ENCODE measurements around the gene NGLY1. TPM values are rescaled to one million over a fixed set of nuclear protein-coding genes. Genes with fewer than 3 reads are reported as not detected.

The NGLY1 gene
- polyA plus RNA-seq, 3 donors from 2014 or later = 39.4 to 62.3 (median 55.7) TPM

GRCh38 chr3:25713341-25713985, 69.8 kb downstream of the NGLY1 start:
- H3K4me1 Mint-ChIP-seq = no peaks in the 10 kb centered on the region
- peaks cover 0 to 7% (median 0%) of the 10 kb centered on the region in 3 donors for H3K27me3 Mint-ChIP-seq (ENCODE audit: low read depth in 3 of 3)
- H3K27ac Mint-ChIP-seq = no peak overlapping the region
- no peaks in the 10 kb centered on the region for H3K9me3 Mint-ChIP-seq
- no peak overlapping the region for H3K4me3 Mint-ChIP-seq
- peaks cover 3 to 10% (median 7%) of the 10 kb centered on the region in 3 donors for H3K36me3 Mint-ChIP-seq
- DNase-seq = no peak

GRCh38 chr3:25711090-25711489, 72.2 kb downstream of the NGLY1 start:
- Mint-ChIP-seq H3K27ac (no peak overlapping the region), H3K27me3 (ENCODE audit: low read depth in 3 of 3) (peaks cover 0 to 8% (median 4%) of the 10 kb centered on the region in 3 donors), H3K4me1 (no peaks in the 10 kb centered on the region), H3K36me3 (no peaks in the 10 kb centered on the region), H3K9me3 (no peaks in the 10 kb centered on the region), H3K4me3 (no peak overlapping the region)
- no peak for DNase-seq

- Mint-ChIP-seq H3K27ac (no peak overlapping the region), H3K4me1 (no peaks in the 10 kb centered on the region), H3K9me3 (no peaks in the 10 kb centered on the region), H3K36me3 (no peaks in the 10 kb centered on the region), H3K27me3 (ENCODE audit: low read depth in 3 of 3) (peaks cover 0 to 9% (median 8%) of the 10 kb centered on the region in 3 donors), H3K4me3 (no peak overlapping the region)
- DNase-seq = no peak
These were observed 75.2 kb downstream of the NGLY1 start for GRCh38 chr3:25708036-25708435.

GRCh38 chr3:25707268-25707926, 75.8 kb downstream of the NGLY1 start:
- H3K9me3 Mint-ChIP-seq = no peaks in the 10 kb centered on the region
- H3K27me3 Mint-ChIP-seq (ENCODE audit: low read depth in 3 of 3) = peaks cover 0 to 9% (median 8%) of the 10 kb centered on the region in 3 donors
- H3K4me1 Mint-ChIP-seq = no peaks in the 10 kb centered on the region
- H3K27ac Mint-ChIP-seq = no peak overlapping the region
- H3K36me3 Mint-ChIP-seq = no peaks in the 10 kb centered on the region
- no peak for DNase-seq
- no peak overlapping the region for H3K4me3 Mint-ChIP-seq

- no peak overlapping the region for H3K4me3 Mint-ChIP-seq
- peaks cover under 1 to 9% (median 8%) of the 10 kb centered on the region in 3 donors for H3K27me3 Mint-ChIP-seq (ENCODE audit: low read depth in 3 of 3)
- DNase-seq = no peak
- H3K36me3 Mint-ChIP-seq = no peaks in the 10 kb centered on the region
- no peaks in the 10 kb centered on the region for H3K4me1 Mint-ChIP-seq
- no peak overlapping the region for H3K27ac Mint-ChIP-seq
- H3K9me3 Mint-ChIP-seq = no peaks in the 10 kb centered on the region
These were observed 77.0 kb downstream of the NGLY1 start for GRCh38 chr3:25706213-25706612.

GRCh38 chr3:25697553-25697952, 85.7 kb downstream of the NGLY1 start:
- no peak for DNase-seq
- Mint-ChIP-seq H3K9me3 (no peaks in the 10 kb centered on the region), H3K27me3 (ENCODE audit: low read depth in 3 of 3) (peaks cover 0 to 4% (median 3%) of the 10 kb centered on the region in 3 donors), H3K36me3 (no peaks in the 10 kb centered on the region), H3K4me3 (no peak overlapping the region), H3K27ac (no peak overlapping the region), H3K4me1 (no peaks in the 10 kb centered on the region)

- no peaks in the 10 kb centered on the region for H3K4me1 Mint-ChIP-seq
- H3K9me3 Mint-ChIP-seq = no peaks in the 10 kb centered on the region
- H3K4me3 Mint-ChIP-seq = no peak overlapping the region
- H3K27ac Mint-ChIP-seq = no peak overlapping the region
- peaks cover 2 to 3% (median 2%) of the 10 kb centered on the region in 3 donors for H3K27me3 Mint-ChIP-seq (ENCODE audit: low read depth in 3 of 3)
- no peak for DNase-seq
- H3K36me3 Mint-ChIP-seq = no peaks in the 10 kb centered on the region
These were observed 87.4 kb downstream of the NGLY1 start for GRCh38 chr3:25695731-25696420.

- no peak overlapping the region for H3K27ac Mint-ChIP-seq
- no peak overlapping the region for H3K4me3 Mint-ChIP-seq
- no peak for DNase-seq
- peaks cover 0 to 2% (median 0%) of the 10 kb centered on the region in 3 donors for H3K36me3 Mint-ChIP-seq
- H3K9me3 Mint-ChIP-seq = no peaks in the 10 kb centered on the region
- H3K4me1 Mint-ChIP-seq = no peaks in the 10 kb centered on the region
- H3K27me3 Mint-ChIP-seq (ENCODE audit: low read depth in 3 of 3) = peaks cover 2 to 4% (median 3%) of the 10 kb centered on the region in 3 donors
These were observed 90.0 kb downstream of the NGLY1 start for GRCh38 chr3:25693238-25693637.

GRCh38 chr3:25692341-25692740, 90.9 kb downstream of the NGLY1 start:
- Mint-ChIP-seq H3K4me1 (no peaks in the 10 kb centered on the region), H3K27me3 (ENCODE audit: low read depth in 3 of 3) (peaks cover 3 to 5% (median 4%) of the 10 kb centered on the region in 3 donors), H3K27ac (no peak overlapping the region), H3K4me3 (no peak overlapping the region), H3K36me3 (peaks cover 0 to 3% (median 0%) of the 10 kb centered on the region in 3 donors), H3K9me3 (no peaks in the 10 kb centered on the region)
- no peak for DNase-seq

GRCh38 chr3:25690768-25691533, 92.3 kb downstream of the NGLY1 start:
- peaks cover 0 to 3% (median 0%) of the 10 kb centered on the region in 3 donors for H3K36me3 Mint-ChIP-seq
- no peak overlapping the region for H3K4me3 Mint-ChIP-seq
- no peak for DNase-seq
- no peak overlapping the region for H3K27ac Mint-ChIP-seq
- H3K27me3 Mint-ChIP-seq (ENCODE audit: low read depth in 3 of 3) = peaks cover 3 to 5% (median 4%) of the 10 kb centered on the region in 3 donors
- no peaks in the 10 kb centered on the region for H3K4me1 Mint-ChIP-seq
- no peaks in the 10 kb centered on the region for H3K9me3 Mint-ChIP-seq

GRCh38 chr3:25689226-25689625, 94.0 kb downstream of the NGLY1 start:
- no peak overlapping the region for H3K27ac Mint-ChIP-seq
- H3K27me3 Mint-ChIP-seq (ENCODE audit: low read depth in 3 of 3) = peaks cover 3 to 5% (median 4%) of the 10 kb centered on the region in 3 donors
- H3K4me3 Mint-ChIP-seq = no peak overlapping the region
- peaks cover 0 to 3% (median 0%) of the 10 kb centered on the region in 3 donors for H3K36me3 Mint-ChIP-seq
- no peaks in the 10 kb centered on the region for H3K9me3 Mint-ChIP-seq
- no peaks in the 10 kb centered on the region for H3K4me1 Mint-ChIP-seq
- no peak for DNase-seq

GRCh38 chr3:25687742-25688141, 95.5 kb downstream of the NGLY1 start:
- DNase-seq = no peak
- Mint-ChIP-seq H3K36me3 (peaks cover 0 to 3% (median 0%) of the 10 kb centered on the region in 3 donors), H3K9me3 (no peaks in the 10 kb centered on the region), H3K27me3 (ENCODE audit: low read depth in 3 of 3) (peaks cover 0 to 5% (median 2%) of the 10 kb centered on the region in 3 donors), H3K4me3 (no peak overlapping the region), H3K4me1 (no peaks in the 10 kb centered on the region), H3K27ac (no peak overlapping the region)

- no peak overlapping the region for H3K27ac Mint-ChIP-seq
- H3K4me3 Mint-ChIP-seq = no peak overlapping the region
- peaks cover 0 to 5% (median 2%) of the 10 kb centered on the region in 3 donors for H3K27me3 Mint-ChIP-seq (ENCODE audit: low read depth in 3 of 3)
- no peaks in the 10 kb centered on the region for H3K9me3 Mint-ChIP-seq
- H3K36me3 Mint-ChIP-seq = peaks cover 0 to 3% (median 0%) of the 10 kb centered on the region in 3 donors
- no peaks in the 10 kb centered on the region for H3K4me1 Mint-ChIP-seq
- no peak for DNase-seq
These were observed 96.5 kb downstream of the NGLY1 start for GRCh38 chr3:25686766-25687165.

Data from immature natural killer cell (primary cell).